RWPE2 (cell line): ENCODE data around the gene ESYT3.

ENCODE experiments used
- ATAC-seq: fragments of 200-7000 bp; cut with Tn5 transposase; 3 replicates; pipeline ENCODE4 v1.9.1; 2021; ENCODE audit warnings: low read depth
- DNase-seq: peaks from one replicate; pipeline ENCODE4 v3.0.0-alpha.2; 2020; ENCODE audit warnings: low spot score
- H3K27ac ChIP-seq: fragments of 450-650 bp; 2 replicates; pipeline ENCODE4 v1.5.1; 2017; ENCODE audit warnings: mild to moderate bottlenecking; ENCODE audit not compliant: poor library complexity, severe bottlenecking
- H3K27me3 ChIP-seq: fragments of 250-450 bp; sonication (Bioruptor Pico); 2 replicates; pipeline ENCODE4 v1.5.1; 2021; ENCODE audit warnings: mild to moderate bottlenecking, moderate library complexity; ENCODE audit not compliant: insufficient read depth, poor library complexity, severe bottlenecking
- H3K36me3 ChIP-seq: fragments of 250-450 bp; sonication (Bioruptor Pico); 2 replicates; pipeline ENCODE4 v1.5.1; 2020; ENCODE audit warnings: low read depth, mild to moderate bottlenecking, moderate library complexity
- H3K4me1 ChIP-seq: fragments of 250-450 bp; sonication (Bioruptor Pico); 2 replicates; pipeline ENCODE4 v1.5.1; 2021; ENCODE audit warnings: mild to moderate bottlenecking, moderate library complexity; ENCODE audit not compliant: insufficient read depth, poor library complexity, severe bottlenecking
- H3K4me3 ChIP-seq: fragments of 250-450 bp; sonication (Bioruptor Pico); 2 replicates; pipeline ENCODE4 v1.5.1; 2021; ENCODE audit warnings: mild to moderate bottlenecking, moderate library complexity; ENCODE audit not compliant: severe bottlenecking
- H3K9me3 ChIP-seq: fragments of 250-450 bp; sonication (Bioruptor Pico); 2 replicates; pipeline ENCODE4 v1.5.1; 2021; ENCODE audit warnings: mild to moderate bottlenecking, moderate library complexity; ENCODE audit not compliant: severe bottlenecking
- CTCF ChIP-seq: fragments of 450-650 bp; IDR thresholded peaks from one replicate; pipeline ENCODE4 v1.5.1; 2017; ENCODE audit warnings: mild to moderate bottlenecking, moderate library complexity; ENCODE audit not compliant: poor library complexity, severe bottlenecking

Gene ESYT3

DNA sequence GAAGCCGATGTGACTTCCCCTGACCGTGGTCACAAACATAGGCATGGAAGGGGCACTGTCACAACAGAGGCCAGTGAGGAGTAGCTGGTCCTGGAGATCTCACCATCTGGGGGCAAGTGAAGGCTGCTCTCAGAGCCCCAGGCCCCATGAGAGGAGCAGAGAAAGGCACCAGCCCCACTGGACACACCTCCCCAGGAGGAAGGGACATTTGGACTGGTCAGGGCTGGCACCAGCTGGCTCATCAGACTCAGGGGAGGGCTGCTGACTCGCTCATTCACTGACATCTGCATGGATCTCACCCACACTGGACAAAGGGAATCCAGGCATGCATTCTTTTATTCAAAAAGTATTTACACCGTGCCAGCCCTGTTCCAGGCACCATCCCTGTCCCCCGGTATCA lies 26.8 kb downstream of the ESYT3 start:
- Histone ChIP-seq H3K9me3 (no peaks in the 10 kb centered on the region), H3K4me3 (no peak overlapping the region), H3K4me1 (no peaks in the 10 kb centered on the region), H3K27ac (no peak overlapping the region), H3K27me3 (no peaks in the 10 kb centered on the region), H3K36me3 (no peaks in the 10 kb centered on the region)
- ATAC-seq (no peak), DNase-seq (no peak)
- no peak for TF ChIP-seq CTCF

- Histone ChIP-seq H3K27ac (no peak overlapping the region), H3K36me3 (no peaks in the 10 kb centered on the region), H3K4me1 (no peaks in the 10 kb centered on the region), H3K4me3 (no peak overlapping the region), H3K27me3 (no peaks in the 10 kb centered on the region), H3K9me3 (no peaks in the 10 kb centered on the region)
- no peak for TF ChIP-seq CTCF
- DNase-seq (no peak), ATAC-seq (no peak)
These were observed 27.5 kb downstream of the ESYT3 start for GRCh38 chr3:138461896-138462295.

DNA sequence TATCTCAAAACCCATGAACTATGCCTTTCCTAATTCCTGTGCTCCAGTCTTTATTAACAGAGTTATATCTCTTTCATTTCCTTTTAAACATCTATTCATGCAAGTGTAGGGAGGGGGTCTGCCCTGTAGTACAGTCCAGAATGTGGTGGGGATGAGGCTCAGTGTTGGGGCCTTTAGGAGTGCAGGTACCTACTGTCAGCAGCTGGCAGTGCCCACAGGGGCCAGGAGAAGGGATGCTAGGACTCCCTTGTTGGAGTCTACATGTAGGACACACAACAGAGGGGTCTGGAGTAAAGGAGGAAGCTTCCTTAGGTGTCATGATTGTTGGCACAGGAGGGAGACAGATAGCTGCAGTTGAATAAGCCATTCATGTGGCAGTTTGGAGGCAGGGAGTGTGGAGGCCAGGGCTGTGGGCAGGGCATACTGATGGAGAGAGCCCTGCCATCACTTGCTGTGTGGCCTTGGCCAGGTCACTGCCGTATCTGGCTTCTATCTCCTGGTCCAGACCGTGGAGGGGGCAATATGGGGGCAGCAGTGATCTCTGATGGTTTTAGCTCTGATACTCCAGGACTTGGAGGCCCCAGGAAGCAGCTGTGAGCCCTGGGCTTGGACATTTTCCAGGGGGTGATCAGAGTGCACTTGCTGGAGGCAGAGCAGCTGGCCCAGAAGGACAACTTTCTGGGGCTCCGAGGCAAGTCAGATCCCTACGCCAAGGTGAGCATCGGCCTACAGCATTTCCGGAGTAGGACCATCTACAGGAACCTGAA lies 29.5 kb downstream of the ESYT3 start:
- Histone ChIP-seq H3K27me3 (no peaks in the 10 kb centered on the region), H3K9me3 (no peaks in the 10 kb centered on the region), H3K4me1 (no peaks in the 10 kb centered on the region), H3K27ac (no peak overlapping the region), H3K36me3 (no peaks in the 10 kb centered on the region), H3K4me3 (no peak overlapping the region)
- DNase-seq (no peak), ATAC-seq (no peak)
- TF ChIP-seq CTCF, result no peak

- Histone ChIP-seq H3K4me3 (no peak overlapping the region), H3K36me3 (no peaks in the 10 kb centered on the region), H3K4me1 (no peaks in the 10 kb centered on the region), H3K9me3 (no peaks in the 10 kb centered on the region), H3K27me3 (no peaks in the 10 kb centered on the region), H3K27ac (no peak overlapping the region)
- no peak for TF ChIP-seq CTCF
- no peak for ATAC-seq
- no peak for DNase-seq
These were observed 30.1 kb downstream of the ESYT3 start for GRCh38 chr3:138464491-138464860.

DNA sequence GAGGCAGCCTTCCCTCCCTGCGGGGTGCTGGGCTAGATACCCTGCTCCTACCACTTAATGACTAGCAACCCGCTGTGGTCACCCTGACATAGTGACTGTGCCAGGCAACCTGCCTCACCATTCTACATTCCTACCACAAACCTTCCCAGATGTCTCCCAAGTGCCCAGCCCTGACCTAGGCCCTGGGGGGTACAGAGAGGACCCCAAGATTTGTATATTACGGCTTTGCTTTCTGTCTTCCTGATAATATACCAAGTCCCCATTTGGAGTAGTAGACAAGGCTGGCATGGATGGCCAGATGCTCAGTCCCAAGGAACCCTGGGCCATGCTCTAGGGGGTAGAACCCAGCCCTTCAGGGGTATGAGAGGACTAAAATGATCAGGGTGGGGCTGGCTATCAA lies 31.0 kb downstream of the ESYT3 start:
- DNase-seq, result no peak
- Histone ChIP-seq H3K27ac (no peak overlapping the region), H3K9me3 (no peaks in the 10 kb centered on the region), H3K27me3 (no peaks in the 10 kb centered on the region), H3K4me3 (no peak overlapping the region), H3K4me1 (no peaks in the 10 kb centered on the region), H3K36me3 (no peaks in the 10 kb centered on the region)
- no peak for TF ChIP-seq CTCF
- no peak for ATAC-seq
